Measurements from ENCODE around the gene UPF2.

Gene UPF2

GRCh38 chr10:11930312-11930978 lies 112.2 kb downstream of the UPF2 start:
- Histone ChIP-seq H3K4me1 (no peaks in the 10 kb centered on the region), H3K27me3 (no peaks in the 10 kb centered on the region), H3K36me3 (peaks cover 43% of the 10 kb centered on the region), H3K4me3 (ENCODE audit: low read depth, low read length) (no peak overlapping the region), H3K9me3 (no peaks in the 10 kb centered on the region)
- no peak for TF ChIP-seq CTCF (IDR thresholded peaks at IDR 0.05; ENCODE audit: low read depth, low read length)
- no peak for DNase-seq

GRCh38 chr10:11927746-11928145 lies 114.9 kb downstream of the UPF2 start:
- Histone ChIP-seq H3K27me3 (no peaks in the 10 kb centered on the region), H3K36me3 (peaks cover 41% of the 10 kb centered on the region), H3K4me1 (no peaks in the 10 kb centered on the region), H3K4me3 (ENCODE audit: low read depth, low read length) (no peak overlapping the region), H3K9me3 (no peaks in the 10 kb centered on the region)
- no peak for DNase-seq
- TF ChIP-seq CTCF (IDR thresholded peaks at IDR 0.05; ENCODE audit: low read depth, low read length) = no peak

- H3K27me3 ChIP-seq = no peaks in the 10 kb centered on the region
- no peak for TF ChIP-seq CTCF (IDR thresholded peaks at IDR 0.05; ENCODE audit: low read depth, low read length)
- DNase-seq = no peak
- no peak overlapping the region for H3K4me3 ChIP-seq (ENCODE audit: low read depth, low read length)
- H3K9me3 ChIP-seq = no peaks in the 10 kb centered on the region
- no peaks in the 10 kb centered on the region for H3K4me1 ChIP-seq
- peaks cover 22% of the 10 kb centered on the region for H3K36me3 ChIP-seq
Observed at GRCh38 chr10:11921800-11922392, 120.7 kb downstream of the UPF2 start.

GRCh38 chr10:11919271-11919670 lies 123.3 kb downstream of the UPF2 start:
- no peaks in the 10 kb centered on the region for H3K4me1 ChIP-seq
- peaks cover 12% of the 10 kb centered on the region for H3K36me3 ChIP-seq
- no peak overlapping the region for H3K4me3 ChIP-seq (ENCODE audit: low read depth, low read length)
- DNase-seq = no peak
- no peaks in the 10 kb centered on the region for H3K27me3 ChIP-seq
- H3K9me3 ChIP-seq = no peaks in the 10 kb centered on the region
- TF ChIP-seq CTCF (IDR thresholded peaks at IDR 0.05; ENCODE audit: low read depth, low read length) = no peak

- Histone ChIP-seq H3K27me3 (no peaks in the 10 kb centered on the region), H3K4me3 (ENCODE audit: low read depth, low read length) (no peak overlapping the region), H3K36me3 (peaks cover 12% of the 10 kb centered on the region), H3K4me1 (no peaks in the 10 kb centered on the region), H3K9me3 (no peaks in the 10 kb centered on the region)
- DNase-seq = no peak
- no peak for TF ChIP-seq CTCF (IDR thresholded peaks at IDR 0.05; ENCODE audit: low read depth, low read length)
Observed at GRCh38 chr10:11918384-11918783, 124.2 kb downstream of the UPF2 start.

- Histone ChIP-seq H3K9me3 (no peaks in the 10 kb centered on the region), H3K36me3 (no peaks in the 10 kb centered on the region), H3K27me3 (no peaks in the 10 kb centered on the region), H3K4me3 (ENCODE audit: low read depth, low read length) (no peak overlapping the region), H3K4me1 (no peaks in the 10 kb centered on the region)
- no peak for TF ChIP-seq CTCF (IDR thresholded peaks at IDR 0.05; ENCODE audit: low read depth, low read length)
- DNase-seq = no peak
Observed at GRCh38 chr10:11913079-11913641, 129.4 kb downstream of the UPF2 start.
